Measurements from ENCODE around the gene PCDHA9. TPM values are rescaled to one million over a fixed set of nuclear protein-coding genes. Genes with fewer than 3 reads are reported as not detected.

The PCDHA9 gene
- total RNA-seq, 1 donor = 0.36 TPM

GRCh38 chr5:140881889-140882590, 33.9 kb downstream of the PCDHA9 start, which contains the start of gene PCDHA13:
TSS of gene PCDHA13 (plus strand) at chr5:140882124. CDS start at chr5:140882269, 145 bp downstream.
- H3K27ac ChIP-seq (ENCODE audit: low read depth, low read length) = no peak within 1 kb of the TSS
- peak; percentile 54 for DNase-seq (ENCODE audit: insufficient read length, low spot score, missing footprints)
- no peaks in the 10 kb centered on the region for H3K9me3 ChIP-seq (ENCODE audit: low read depth, low read length)
- no peak within 1 kb of the TSS for H3K4me3 ChIP-seq (ENCODE audit: insufficient read depth, low read length)
- H3K4me1 ChIP-seq (ENCODE audit: insufficient read depth, low read length) = no peaks in the 10 kb centered on the region
- no peaks in the 10 kb centered on the region for H4K20me1 ChIP-seq (ENCODE audit: insufficient read depth, low read length)
- no peaks in the 10 kb centered on the region for H3K36me3 ChIP-seq (ENCODE audit: insufficient read depth, low read length)
- H3K27me3 ChIP-seq (ENCODE audit: insufficient read depth, low read length) = no peaks in the 10 kb centered on the region
- no peak within 1 kb of the TSS for H2AFZ ChIP-seq (ENCODE audit: low read length)
- no peak within 1 kb of the TSS for H3K4me2 ChIP-seq (ENCODE audit: insufficient read depth, low read length)
- no peaks in the 10 kb centered on the region for H3K79me2 ChIP-seq (ENCODE audit: insufficient read depth, low read length)
- peak; percentile 5 for TF ChIP-seq CTCF (IDR thresholded peaks at IDR 0.05; ENCODE audit: extremely low read depth, low read depth, low read length)

GRCh38 chr5:140882591-140882899, 34.4 kb downstream of the PCDHA9 start:
- Histone ChIP-seq H3K4me1 (ENCODE audit: insufficient read depth, low read length) (no peaks in the 10 kb centered on the region), H3K4me3 (ENCODE audit: insufficient read depth, low read length) (no peak overlapping the region), H2AFZ (ENCODE audit: low read length) (no peak overlapping the region), H3K27ac (ENCODE audit: low read depth, low read length) (no peak overlapping the region), H3K4me2 (ENCODE audit: insufficient read depth, low read length) (no peak overlapping the region), H3K79me2 (ENCODE audit: insufficient read depth, low read length) (no peaks in the 10 kb centered on the region), H3K27me3 (ENCODE audit: insufficient read depth, low read length) (no peaks in the 10 kb centered on the region), H3K9me3 (ENCODE audit: low read depth, low read length) (no peaks in the 10 kb centered on the region), H3K36me3 (ENCODE audit: insufficient read depth, low read length) (no peaks in the 10 kb centered on the region), H4K20me1 (ENCODE audit: insufficient read depth, low read length) (no peaks in the 10 kb centered on the region)
- no peak for TF ChIP-seq CTCF (IDR thresholded peaks at IDR 0.05; ENCODE audit: extremely low read depth, low read depth, low read length)
- no peak for DNase-seq (ENCODE audit: insufficient read length, low spot score, missing footprints)

GRCh38 chr5:140883373-140883772, 35.2 kb downstream of the PCDHA9 start:
- Histone ChIP-seq H2AFZ (ENCODE audit: low read length) (no peak overlapping the region), H3K4me2 (ENCODE audit: insufficient read depth, low read length) (no peak overlapping the region), H3K9me3 (ENCODE audit: low read depth, low read length) (no peaks in the 10 kb centered on the region), H3K27ac (ENCODE audit: low read depth, low read length) (no peak overlapping the region), H3K4me3 (ENCODE audit: insufficient read depth, low read length) (no peak overlapping the region), H4K20me1 (ENCODE audit: insufficient read depth, low read length) (no peaks in the 10 kb centered on the region), H3K79me2 (ENCODE audit: insufficient read depth, low read length) (no peaks in the 10 kb centered on the region), H3K36me3 (ENCODE audit: insufficient read depth, low read length) (no peaks in the 10 kb centered on the region), H3K27me3 (ENCODE audit: insufficient read depth, low read length) (no peaks in the 10 kb centered on the region), H3K4me1 (ENCODE audit: insufficient read depth, low read length) (no peaks in the 10 kb centered on the region)
- TF ChIP-seq CTCF (IDR thresholded peaks at IDR 0.05; ENCODE audit: extremely low read depth, low read depth, low read length) = no peak
- DNase-seq (ENCODE audit: insufficient read length, low spot score, missing footprints) = peak; percentile 27

GRCh38 chr5:140883927-140884697, 35.9 kb downstream of the PCDHA9 start:
- no peak for TF ChIP-seq CTCF (IDR thresholded peaks at IDR 0.05; ENCODE audit: extremely low read depth, low read depth, low read length)
- Histone ChIP-seq H3K4me1 (ENCODE audit: insufficient read depth, low read length) (no peaks in the 10 kb centered on the region), H2AFZ (ENCODE audit: low read length) (no peak overlapping the region), H4K20me1 (ENCODE audit: insufficient read depth, low read length) (no peaks in the 10 kb centered on the region), H3K4me3 (ENCODE audit: insufficient read depth, low read length) (no peak overlapping the region), H3K4me2 (ENCODE audit: insufficient read depth, low read length) (no peak overlapping the region), H3K27ac (ENCODE audit: low read depth, low read length) (no peak overlapping the region), H3K9me3 (ENCODE audit: low read depth, low read length) (no peaks in the 10 kb centered on the region), H3K27me3 (ENCODE audit: insufficient read depth, low read length) (no peaks in the 10 kb centered on the region), H3K36me3 (ENCODE audit: insufficient read depth, low read length) (no peaks in the 10 kb centered on the region), H3K79me2 (ENCODE audit: insufficient read depth, low read length) (no peaks in the 10 kb centered on the region)
- DNase-seq (ENCODE audit: insufficient read length, low spot score, missing footprints) = peak; percentile 19

Measured in osteoblast (primary cell).